GM12874 (cell line): ENCODE data around the gene CEP295NL.

Experiments used
- TF ChIP-seq, protein P1 (sequence below): IDR thresholded peaks from 2 replicates; pipeline ENCODE4 v1.5.1; 2011; ENCODE audit warnings: low read depth, mild to moderate bottlenecking, control low read depth, low read length, moderate library complexity; ENCODE audit not compliant: insufficient read depth

Gene CEP295NL

DNA sequence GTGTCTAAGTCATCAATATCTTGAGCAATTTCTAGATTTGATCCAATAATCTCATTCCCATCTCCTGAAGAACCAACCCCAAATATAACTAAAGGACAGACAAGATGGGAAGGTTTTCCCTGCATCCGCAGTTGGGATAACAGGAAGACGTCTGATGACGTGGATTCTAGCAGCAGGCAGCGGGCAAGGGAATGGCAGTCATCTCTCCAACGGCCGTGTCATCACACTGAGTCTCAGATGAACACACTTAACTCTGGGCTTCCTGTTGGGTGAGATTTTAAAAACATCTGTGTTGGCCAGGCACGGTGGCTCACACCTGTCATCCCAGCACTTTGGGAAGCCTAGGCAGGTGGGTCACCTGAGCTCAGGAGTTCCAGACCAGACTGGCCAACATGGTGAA is 43.1 kb upstream of the CEP295NL start:
- TF ChIP-seq, protein P1, sequence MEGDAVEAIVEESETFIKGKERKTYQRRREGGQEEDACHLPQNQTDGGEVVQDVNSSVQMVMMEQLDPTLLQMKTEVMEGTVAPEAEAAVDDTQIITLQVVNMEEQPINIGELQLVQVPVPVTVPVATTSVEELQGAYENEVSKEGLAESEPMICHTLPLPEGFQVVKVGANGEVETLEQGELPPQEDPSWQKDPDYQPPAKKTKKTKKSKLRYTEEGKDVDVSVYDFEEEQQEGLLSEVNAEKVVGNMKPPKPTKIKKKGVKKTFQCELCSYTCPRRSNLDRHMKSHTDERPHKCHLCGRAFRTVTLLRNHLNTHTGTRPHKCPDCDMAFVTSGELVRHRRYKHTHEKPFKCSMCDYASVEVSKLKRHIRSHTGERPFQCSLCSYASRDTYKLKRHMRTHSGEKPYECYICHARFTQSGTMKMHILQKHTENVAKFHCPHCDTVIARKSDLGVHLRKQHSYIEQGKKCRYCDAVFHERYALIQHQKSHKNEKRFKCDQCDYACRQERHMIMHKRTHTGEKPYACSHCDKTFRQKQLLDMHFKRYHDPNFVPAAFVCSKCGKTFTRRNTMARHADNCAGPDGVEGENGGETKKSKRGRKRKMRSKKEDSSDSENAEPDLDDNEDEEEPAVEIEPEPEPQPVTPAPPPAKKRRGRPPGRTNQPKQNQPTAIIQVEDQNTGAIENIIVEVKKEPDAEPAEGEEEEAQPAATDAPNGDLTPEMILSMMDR: no peak

DNA sequence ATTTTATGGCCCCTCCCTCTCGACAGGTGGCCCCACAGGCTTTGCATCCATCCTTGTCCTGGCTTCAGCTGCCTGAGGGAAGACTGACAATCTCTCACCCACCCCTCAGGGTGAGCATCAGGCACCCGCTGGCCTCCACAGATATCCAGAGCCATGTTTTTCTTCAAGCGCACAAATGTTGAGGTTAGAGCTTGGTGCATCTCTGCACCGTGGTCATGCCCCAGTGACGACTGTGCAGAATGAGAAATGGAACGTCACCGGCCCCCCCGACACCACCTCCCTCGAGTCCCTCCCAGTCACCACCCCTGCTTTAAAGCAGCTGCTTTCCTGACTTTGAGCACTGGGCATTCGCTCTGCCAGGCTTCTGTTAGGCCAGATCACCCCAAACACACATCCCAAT is 42.0 kb upstream of the CEP295NL start:
- TF ChIP-seq, protein P1: no peak

DNA sequence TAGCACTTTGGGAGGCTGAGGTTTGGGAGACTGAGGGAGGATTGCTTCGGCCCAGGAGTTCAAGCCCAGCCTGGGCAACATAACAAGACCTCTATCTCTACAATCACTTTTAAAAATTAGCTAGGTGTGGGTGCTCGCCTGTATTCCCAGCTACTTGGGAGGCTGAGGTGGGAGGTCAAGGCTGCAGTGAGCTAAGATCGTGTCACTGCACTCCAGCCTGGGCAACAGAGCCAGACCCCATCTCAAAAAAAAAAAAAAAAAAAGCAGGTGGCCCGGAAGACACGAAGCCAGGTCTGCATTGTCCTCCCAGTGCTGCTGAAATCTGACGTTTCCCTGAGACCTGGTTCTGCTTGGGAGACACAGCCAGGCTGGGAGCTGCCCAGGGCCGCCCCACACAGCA is 41.0 kb upstream of the CEP295NL start:
- TF ChIP-seq, protein P1: no peak

DNA sequence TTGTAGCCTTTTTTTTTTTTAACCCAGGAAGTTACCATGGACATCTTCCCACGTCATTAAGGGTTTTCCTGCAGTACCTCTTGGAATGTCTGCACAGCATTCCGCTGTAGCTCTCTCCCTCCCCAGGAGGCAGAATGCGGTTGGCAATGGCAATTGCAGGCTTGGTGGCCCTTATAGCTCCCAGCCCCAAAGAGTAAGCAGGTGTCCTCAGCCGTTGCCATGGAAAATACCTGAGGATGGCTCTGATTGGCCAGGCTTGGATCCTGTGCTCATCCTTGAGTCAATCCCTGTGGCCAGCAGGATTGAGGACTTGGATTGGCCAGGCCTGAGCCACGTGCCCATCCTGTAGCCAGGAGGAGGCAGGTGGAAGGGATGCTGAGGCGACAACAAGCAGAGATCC is 37.7 kb upstream of the CEP295NL start:
- TF ChIP-seq, protein P1: no peak

DNA sequence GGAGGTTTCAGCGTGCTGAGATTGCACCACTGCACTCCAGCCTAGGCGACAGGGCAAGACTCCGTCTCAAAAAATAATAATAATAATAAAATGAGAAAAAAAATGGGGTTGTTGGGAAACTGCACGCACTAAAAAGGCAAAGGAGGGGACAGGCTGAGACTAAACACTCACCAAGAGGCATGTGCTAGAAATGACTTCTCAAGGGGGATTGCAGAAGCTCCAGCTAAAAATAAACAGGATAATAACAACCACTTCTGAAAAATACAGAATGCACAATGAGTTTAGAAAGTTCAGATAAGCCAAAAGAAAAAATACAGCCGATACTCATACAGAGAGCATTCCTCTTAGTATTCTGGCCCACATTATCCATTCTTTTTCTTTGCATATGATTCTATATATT is 37.3 kb upstream of the CEP295NL start:
- TF ChIP-seq, protein P1: no peak

DNA sequence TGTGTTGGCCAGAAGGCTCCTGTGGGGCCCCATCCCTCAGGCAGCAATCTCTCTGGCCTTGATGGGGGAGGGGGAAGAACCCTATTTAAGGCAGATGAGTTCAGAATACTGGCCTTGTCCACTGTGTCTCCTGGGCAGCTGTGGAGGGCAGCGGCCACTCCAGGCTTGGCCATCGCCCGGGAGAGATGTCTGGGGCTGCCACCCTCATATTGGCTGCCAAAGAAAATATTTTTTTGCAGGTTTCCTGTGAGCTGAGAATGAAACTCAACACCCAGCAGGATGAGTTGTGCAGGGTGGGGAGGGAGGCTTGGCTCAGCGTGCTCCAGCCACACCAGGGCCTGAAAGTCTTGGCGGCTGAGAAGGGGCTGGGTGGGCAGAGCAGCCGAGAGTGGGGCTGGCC is 36.6 kb upstream of the CEP295NL start:
- TF ChIP-seq, protein P1: no peak

DNA sequence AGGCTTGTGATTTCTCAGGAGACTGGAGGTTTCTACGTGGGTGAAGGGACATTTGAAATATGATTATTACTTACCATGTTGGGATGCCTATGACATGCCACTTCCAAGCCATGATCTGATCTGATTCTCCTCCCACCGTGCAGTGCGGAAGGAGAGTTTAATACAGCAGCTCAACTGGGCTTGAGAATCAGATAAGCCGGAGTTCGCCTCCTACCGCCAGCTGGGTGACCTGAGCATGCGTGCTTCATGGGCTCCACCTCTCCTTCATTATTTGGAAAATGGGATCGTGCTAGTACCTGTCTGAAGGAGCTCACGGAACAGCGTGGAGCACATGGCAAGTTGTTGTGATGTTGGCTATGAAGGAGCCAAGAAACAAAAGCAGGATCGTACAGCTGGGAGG is 34.6 kb upstream of the CEP295NL start:
- TF ChIP-seq, protein P1: no peak
